PC-3 (cell line): ENCODE measurements around the gene ZNF213.
"Not testable (repeated sequence)": the region's sequence is repeated elsewhere in the genome, so short reads cannot be mapped to it uniquely, and the experiment has no call there.

Experiments used
- EZH2phosphoT487 ChIP-seq: fragments of 300-600 bp; sonication (generic); IDR thresholded peaks from 2 replicates; pipeline ENCODE4 v1.6.1; 2018; ENCODE audit warnings: mild to moderate bottlenecking, antibody characterized with exemption, low read length, borderline replicate concordance
- TF ChIP-seq, protein P1 (sequence below): fragments of 300-600 bp; sonication (generic); conservative IDR thresholded peaks from 2 replicates; pipeline ENCODE4 v1.5.1; 2017; ENCODE audit warnings: antibody characterized with exemption, low read depth, mild to moderate bottlenecking, low read length

DNA sequence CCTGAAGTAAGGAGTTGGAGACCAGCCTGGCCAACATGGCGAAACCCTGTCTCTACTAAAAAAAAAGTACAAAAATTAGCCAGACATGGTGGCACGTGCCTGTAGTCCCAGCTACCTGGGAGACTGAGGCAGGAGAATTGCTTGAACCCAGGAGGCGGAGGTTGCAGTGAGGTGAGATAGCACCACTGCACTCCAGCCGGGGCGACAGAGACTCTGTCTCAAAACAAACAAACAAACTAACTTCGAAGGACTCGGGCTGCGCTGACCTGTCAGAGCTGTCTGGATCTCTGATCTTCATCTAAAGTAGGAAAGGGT, 47.4 kb downstream of the ZNF213 start:
- TF ChIP-seq, protein P1, sequence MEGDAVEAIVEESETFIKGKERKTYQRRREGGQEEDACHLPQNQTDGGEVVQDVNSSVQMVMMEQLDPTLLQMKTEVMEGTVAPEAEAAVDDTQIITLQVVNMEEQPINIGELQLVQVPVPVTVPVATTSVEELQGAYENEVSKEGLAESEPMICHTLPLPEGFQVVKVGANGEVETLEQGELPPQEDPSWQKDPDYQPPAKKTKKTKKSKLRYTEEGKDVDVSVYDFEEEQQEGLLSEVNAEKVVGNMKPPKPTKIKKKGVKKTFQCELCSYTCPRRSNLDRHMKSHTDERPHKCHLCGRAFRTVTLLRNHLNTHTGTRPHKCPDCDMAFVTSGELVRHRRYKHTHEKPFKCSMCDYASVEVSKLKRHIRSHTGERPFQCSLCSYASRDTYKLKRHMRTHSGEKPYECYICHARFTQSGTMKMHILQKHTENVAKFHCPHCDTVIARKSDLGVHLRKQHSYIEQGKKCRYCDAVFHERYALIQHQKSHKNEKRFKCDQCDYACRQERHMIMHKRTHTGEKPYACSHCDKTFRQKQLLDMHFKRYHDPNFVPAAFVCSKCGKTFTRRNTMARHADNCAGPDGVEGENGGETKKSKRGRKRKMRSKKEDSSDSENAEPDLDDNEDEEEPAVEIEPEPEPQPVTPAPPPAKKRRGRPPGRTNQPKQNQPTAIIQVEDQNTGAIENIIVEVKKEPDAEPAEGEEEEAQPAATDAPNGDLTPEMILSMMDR: not testable (repeated sequence)
- TF ChIP-seq EZH2phosphoT487: not testable (repeated sequence)
